Measurements from ENCODE around the gene CRYBG2. TPM values are rescaled to one million over a fixed set of nuclear protein-coding genes. Genes with fewer than 3 reads are reported as not detected.
A peak's percentile ranks its signal among the peaks of the same experiment; 100 is the strongest.

The CRYBG2 gene
- total and polyA plus RNA-seq, 2 of the 13 experiments (the other 11 are each of a cell fraction or from before 2014, with no cell fraction given) = 1.3 to 2.9 TPM

GRCh38 chr1:26279456-26280332 is 74.2 kb downstream of the CRYBG2 start, which contains the start of gene SH3BGRL3 (continued):
- TF ChIP-seq SAP130 (CRISPR knock-in tag; IDR thresholded peaks at IDR 0.05; ENCODE audit: low read depth) (peak; percentile 91), CBX2 (IDR thresholded peaks at IDR 0.05; ENCODE audit: low read depth, low read length) (no peak), CBX2 (CRISPR knock-in tag; IDR thresholded peaks at IDR 0.05; ENCODE audit: low read depth) (no peak), NCOA5 (CRISPR knock-in tag; IDR thresholded peaks at IDR 0.05) (no peak), ZNF766 (CRISPR knock-in tag; IDR thresholded peaks at IDR 0.05; ENCODE audit: borderline replicate concordance) (0 out of 2 replicates have a peak, but pooled peaks have one; percentile 20), CENPT (CRISPR knock-in tag; IDR thresholded peaks at IDR 0.05; ENCODE audit: low read depth) (0 out of 2 replicates have a peak, but pooled peaks have one; percentile 55), ZNF761 (CRISPR knock-in tag; conservative IDR thresholded peaks at IDR 0.05) (no peak), IKZF1 (IDR thresholded peaks at IDR 0.05) (no peak), ZNF549 (CRISPR knock-in tag; IDR thresholded peaks at IDR 0.05) (no peak), REPIN1 (CRISPR knock-in tag; IDR thresholded peaks at IDR 0.05; ENCODE audit: borderline replicate concordance, low read depth) (peak; percentile 70), TAF1 (CRISPR knock-in tag; IDR thresholded peaks at IDR 0.05) (peak; percentile 80), ZNF556 (CRISPR knock-in tag; IDR thresholded peaks at IDR 0.05; ENCODE audit: borderline replicate concordance) (peak; percentile 51; the same call in 1 of the 2 replicates), EHMT2 (IDR thresholded peaks at IDR 0.05; ENCODE audit: borderline replicate concordance, low read depth, low read length) (no peak), ZNF280D (CRISPR knock-in tag; IDR thresholded peaks at IDR 0.05) (peak; percentile 76; the same call in 1 of the 2 replicates), CCAR2 (optimal IDR thresholded peaks at IDR 0.05; ENCODE audit: low read depth, low read length) (no peak), FOSL2 (CRISPR knock-in tag; IDR thresholded peaks at IDR 0.05) (peak; percentile 29), PRDM10 (CRISPR knock-in tag; IDR thresholded peaks at IDR 0.05; ENCODE audit: low read depth) (no peak), ZNF468 (CRISPR knock-in tag; IDR thresholded peaks at IDR 0.05) (no peak)
- TF ChIP-seq, protein P1, sequence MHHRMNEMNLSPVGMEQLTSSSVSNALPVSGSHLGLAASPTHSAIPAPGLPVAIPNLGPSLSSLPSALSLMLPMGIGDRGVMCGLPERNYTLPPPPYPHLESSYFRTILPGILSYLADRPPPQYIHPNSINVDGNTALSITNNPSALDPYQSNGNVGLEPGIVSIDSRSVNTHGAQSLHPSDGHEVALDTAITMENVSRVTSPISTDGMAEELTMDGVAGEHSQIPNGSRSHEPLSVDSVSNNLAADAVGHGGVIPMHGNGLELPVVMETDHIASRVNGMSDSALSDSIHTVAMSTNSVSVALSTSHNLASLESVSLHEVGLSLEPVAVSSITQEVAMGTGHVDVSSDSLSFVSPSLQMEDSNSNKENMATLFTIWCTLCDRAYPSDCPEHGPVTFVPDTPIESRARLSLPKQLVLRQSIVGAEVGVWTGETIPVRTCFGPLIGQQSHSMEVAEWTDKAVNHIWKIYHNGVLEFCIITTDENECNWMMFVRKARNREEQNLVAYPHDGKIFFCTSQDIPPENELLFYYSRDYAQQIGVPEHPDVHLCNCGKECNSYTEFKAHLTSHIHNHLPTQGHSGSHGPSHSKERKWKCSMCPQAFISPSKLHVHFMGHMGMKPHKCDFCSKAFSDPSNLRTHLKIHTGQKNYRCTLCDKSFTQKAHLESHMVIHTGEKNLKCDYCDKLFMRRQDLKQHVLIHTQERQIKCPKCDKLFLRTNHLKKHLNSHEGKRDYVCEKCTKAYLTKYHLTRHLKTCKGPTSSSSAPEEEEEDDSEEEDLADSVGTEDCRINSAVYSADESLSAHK (CRISPR knock-in tag; IDR thresholded peaks at IDR 0.05; ENCODE audit: borderline replicate concordance) = no peak
